T-helper 2 cell (primary cell): ENCODE data around the gene FCHO2.

Experiments
- DNase-seq, 5 experiments: peaks; one replicate each; pipeline versions ENCODE4 v3.0.0 to v3.0.0-alpha.2; 2012 to 2022

The FCHO2 gene

GRCh38 chr5:73139485-73139884, 183.6 kb downstream of the FCHO2 start:
- no peak for DNase-seq
